Natural killer cell (primary cell): ENCODE measurements around the gene CKMT1A. TPM values are rescaled to one million over a fixed set of nuclear protein-coding genes. Genes with fewer than 3 reads are reported as not detected.
"Not testable (repeated sequence)": the region's sequence is repeated elsewhere in the genome, so short reads cannot be mapped to it uniquely, and the experiment has no call there.

Source experiments
- ATAC-seq, 3 donors: fragments of 150-1000 bp in 2 of 3; fragments of 200-7000 bp in 1 of 3; cut with Tn5 transposase; 1 replicate in 1 of 3; 2 replicates in 2 of 3; pipeline ENCODE4 v1.10.0; 2021; ENCODE audit warnings: mild to moderate bottlenecking in 2 of 3, moderate library complexity in 2 of 3
- DNase-seq, 2 donors: peaks; one replicate each; pipeline versions ENCODE4 v3.0.0 to v3.0.0-alpha.2; 2013 to 2021; ENCODE audit warnings: mixed read lengths in 1 of 2
- H3K27ac ChIP-seq: one replicate; pipeline ENCODE4 v1.5.1; 2013; ENCODE audit warnings: mild to moderate bottlenecking, low read length
- H3K27me3 ChIP-seq: one replicate; pipeline ENCODE4 v1.6.1; 2013; ENCODE audit warnings: low read length; ENCODE audit not compliant: control insufficient read depth, insufficient read depth
- H3K36me3 ChIP-seq: one replicate; pipeline ENCODE4 v1.6.1; 2013; ENCODE audit warnings: low read length; ENCODE audit not compliant: control insufficient read depth, insufficient read depth
- H3K4me1 ChIP-seq: one replicate; pipeline ENCODE4 v1.6.1; 2013; ENCODE audit warnings: low read length; ENCODE audit not compliant: control insufficient read depth, insufficient read depth
- H3K4me3 ChIP-seq: one replicate; pipeline ENCODE4 v1.5.1; 2013; ENCODE audit warnings: low read length
- H3K9me3 ChIP-seq: one replicate; pipeline ENCODE4 v1.6.1; 2013; ENCODE audit warnings: low read length; ENCODE audit not compliant: control insufficient read depth, insufficient read depth
- H3K27ac Mint-ChIP-seq, 2 donors: one replicate each; pipeline ENCODE4 v1.8.0; 2022; ENCODE audit warnings: mild to moderate bottlenecking in 2 of 2, mixed read lengths in 2 of 2, moderate library complexity in 1 of 2
- H3K27me3 Mint-ChIP-seq, 2 donors: one replicate each; pipeline ENCODE4 v1.8.0; 2022; ENCODE audit warnings: low read depth in 2 of 2, mixed read lengths in 2 of 2
- H3K36me3 Mint-ChIP-seq: one replicate; pipeline ENCODE4 v1.8.0; 2022; ENCODE audit warnings: mixed read lengths
- H3K4me1 Mint-ChIP-seq, 2 donors: one replicate each; pipeline ENCODE4 v1.8.0; 2022; ENCODE audit warnings: mixed read lengths in 2 of 2
- H3K4me3 Mint-ChIP-seq: one replicate; pipeline ENCODE4 v1.8.0; 2022; ENCODE audit warnings: mild to moderate bottlenecking, moderate library complexity, mixed read lengths
- H3K9me3 Mint-ChIP-seq, 2 donors: one replicate each; pipeline ENCODE4 v1.8.0; 2022; ENCODE audit warnings: mixed read lengths in 2 of 2
- WGBS: methylation state at CpG from one replicate; pipeline ENCODE4 v1.1.7; 2013; ENCODE audit warnings: missing lambda C conversion rate; ENCODE audit not compliant: insufficient coverage; 5-methylcytosine and 5-hydroxymethylcytosine counted together
- intact Hi-C: fragments of 100-400 bp; cut with micrococcal nuclease; formaldehyde crosslinking; loops from one replicate; pipeline ENCODE4 v1.14.2; 2022
- total RNA-seq, 4 donors: library from RNA; stranded (reverse); fragments of 120-200 nt in 1 of 4; gene quantifications; one replicate each; pipeline versions ENCODE4 v1.2.3 to v1.2.4, GENCODE V29; 2013 to 2022
- TF ChIP-seq, protein P1 (sequence below): fragments of 200-600 bp; IDR thresholded peaks from one replicate; pipeline ENCODE4 v1.8.0; 2022; ENCODE audit warnings: antibody characterized with exemption

CKMT1A gene
- total RNA-seq = not detected
- total RNA-seq (2013) = not detected

DNA sequence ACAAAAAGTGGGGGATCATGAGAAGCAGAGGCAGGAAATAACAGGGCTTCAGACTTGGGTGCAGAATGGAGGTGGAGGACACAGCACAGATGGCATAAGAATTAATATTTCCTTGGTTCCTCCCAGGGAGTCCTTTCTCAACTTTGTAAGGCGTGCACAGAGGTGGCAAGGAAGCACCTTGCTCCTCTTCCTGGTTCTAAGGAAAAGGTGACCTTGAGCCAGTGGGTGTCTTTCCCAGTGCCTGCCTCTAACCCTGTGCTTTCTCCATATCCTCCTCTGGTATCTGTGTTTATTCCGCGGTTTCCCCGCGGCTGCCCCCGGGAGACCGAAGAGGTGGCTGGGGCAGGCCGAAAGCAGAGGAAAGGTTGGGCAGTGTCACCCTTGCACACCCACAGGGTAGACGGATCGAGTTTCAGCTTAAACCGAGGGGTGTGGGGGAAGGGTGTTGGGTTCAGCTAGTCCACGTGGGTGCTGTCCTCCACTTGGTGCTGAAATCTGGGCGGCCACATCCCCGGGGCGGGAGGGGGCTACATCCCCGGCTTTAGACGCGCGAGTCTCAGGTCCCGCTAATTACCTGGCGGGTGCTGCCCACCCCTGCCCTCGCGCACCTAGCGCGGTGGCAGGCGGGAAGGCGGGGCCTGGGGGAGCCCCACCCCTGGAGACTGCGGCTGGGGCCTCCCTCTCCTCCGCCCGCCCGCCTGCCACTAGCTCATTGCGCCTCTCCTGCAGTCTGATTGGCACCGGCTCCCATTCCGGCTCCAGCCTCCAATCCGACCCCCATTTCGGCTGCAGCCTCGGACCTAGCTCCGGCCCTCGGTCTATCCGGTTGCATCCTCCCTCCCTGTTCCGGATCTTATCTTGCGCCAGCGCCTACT lies at the start of gene CKMT1A:
Gene CKMT1A, plus strand, starts transcription at position 712 of the 875 bp plus-strand sequence. CDS start 192 bp downstream, outside the sequence.
- H3K4me3 ChIP-seq, DNase-seq, H3K9me3 ChIP-seq, H3K36me3 ChIP-seq, H3K27ac Mint-ChIP-seq, H3K27ac ChIP-seq, H3K4me1 ChIP-seq, H3K36me3 Mint-ChIP-seq, H3K9me3 Mint-ChIP-seq, H3K4me1 Mint-ChIP-seq, H3K4me3 Mint-ChIP-seq, H3K27me3 ChIP-seq, intact Hi-C loops: not testable (repeated sequence)
- peak in 2 of 3 donors; percentile 28 to 38 for ATAC-seq
- H3K27me3 Mint-ChIP-seq = peaks cover 12 to 16% of the 10 kb centered on the region in 2 donors
- no CpG with 5 or more reads among the region's 43 CpGs for WGBS

DNA sequence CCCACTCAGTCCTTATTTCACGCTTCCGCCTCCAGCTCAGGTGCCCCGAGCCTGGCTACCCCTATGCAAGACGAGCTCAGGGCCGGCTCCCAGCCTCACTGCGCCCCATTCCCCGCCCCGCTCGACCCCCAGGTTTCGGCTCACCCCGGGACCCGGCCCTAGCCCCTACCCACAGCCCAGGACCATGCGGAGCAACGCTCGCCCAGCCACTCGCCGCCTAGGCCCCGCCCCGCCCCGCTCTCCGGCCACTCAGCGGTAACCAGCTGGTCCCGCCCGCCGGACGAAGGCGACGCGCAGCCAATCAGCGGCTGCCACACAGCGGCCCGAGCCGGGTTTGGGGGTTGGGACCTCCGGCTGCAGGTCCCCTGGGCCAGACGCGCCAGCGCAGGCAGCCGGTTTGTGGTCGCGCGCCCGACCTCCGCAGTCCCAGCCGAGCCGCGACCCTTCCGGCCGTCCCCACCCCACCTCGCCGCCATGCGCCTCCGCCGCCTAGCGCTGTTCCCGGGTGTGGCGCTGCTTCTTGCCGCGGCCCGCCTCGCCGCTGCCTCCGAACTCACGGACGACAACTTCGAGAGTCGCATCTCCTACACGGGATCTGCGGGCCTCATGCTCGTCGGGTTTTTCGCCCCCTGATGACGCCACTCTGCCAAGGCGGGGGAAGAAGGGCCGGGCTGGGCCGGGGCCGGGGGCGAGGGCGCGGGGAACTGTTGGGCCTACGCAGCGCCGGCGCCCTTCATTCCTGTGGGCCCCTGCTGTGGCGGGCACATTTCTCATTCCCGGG lies 44.8 kb upstream of the CKMT1A start, which contains the start of gene CATSPER2:
Gene CATSPER2, minus strand, starts transcription at position 196 of the 781 bp plus-strand sequence. CDS start 783 bp downstream, outside the sequence.
- H3K36me3 ChIP-seq = peaks cover 2% of the 10 kb centered on the region
- H3K4me3 Mint-ChIP-seq = no peak within 1 kb of the TSS
- no peaks in the 10 kb centered on the region for H3K9me3 Mint-ChIP-seq
- H3K27ac ChIP-seq = no peak within 1 kb of the TSS
- H3K9me3 ChIP-seq = no peaks in the 10 kb centered on the region
- H3K4me1 Mint-ChIP-seq = no peaks in the 10 kb centered on the region
- H3K27ac Mint-ChIP-seq = no peak within 1 kb of the TSS
- no peak within 1 kb of the TSS for H3K4me3 ChIP-seq
- intact Hi-C loops = no loop called here
- no peaks in the 10 kb centered on the region for H3K27me3 ChIP-seq
- no peaks in the 10 kb centered on the region for H3K4me1 ChIP-seq
- WGBS = 96% methylated on average over 85 of the region's 85 CpGs
- ATAC-seq (peak; percentile 44 to 70 (median 66)), DNase-seq (no peak)
- H3K36me3 Mint-ChIP-seq = peaks cover 10% of the 10 kb centered on the region
- H3K27me3 Mint-ChIP-seq = no peaks in the 10 kb centered on the region
- TF ChIP-seq, protein P1, sequence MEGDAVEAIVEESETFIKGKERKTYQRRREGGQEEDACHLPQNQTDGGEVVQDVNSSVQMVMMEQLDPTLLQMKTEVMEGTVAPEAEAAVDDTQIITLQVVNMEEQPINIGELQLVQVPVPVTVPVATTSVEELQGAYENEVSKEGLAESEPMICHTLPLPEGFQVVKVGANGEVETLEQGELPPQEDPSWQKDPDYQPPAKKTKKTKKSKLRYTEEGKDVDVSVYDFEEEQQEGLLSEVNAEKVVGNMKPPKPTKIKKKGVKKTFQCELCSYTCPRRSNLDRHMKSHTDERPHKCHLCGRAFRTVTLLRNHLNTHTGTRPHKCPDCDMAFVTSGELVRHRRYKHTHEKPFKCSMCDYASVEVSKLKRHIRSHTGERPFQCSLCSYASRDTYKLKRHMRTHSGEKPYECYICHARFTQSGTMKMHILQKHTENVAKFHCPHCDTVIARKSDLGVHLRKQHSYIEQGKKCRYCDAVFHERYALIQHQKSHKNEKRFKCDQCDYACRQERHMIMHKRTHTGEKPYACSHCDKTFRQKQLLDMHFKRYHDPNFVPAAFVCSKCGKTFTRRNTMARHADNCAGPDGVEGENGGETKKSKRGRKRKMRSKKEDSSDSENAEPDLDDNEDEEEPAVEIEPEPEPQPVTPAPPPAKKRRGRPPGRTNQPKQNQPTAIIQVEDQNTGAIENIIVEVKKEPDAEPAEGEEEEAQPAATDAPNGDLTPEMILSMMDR = no peak

DNA sequence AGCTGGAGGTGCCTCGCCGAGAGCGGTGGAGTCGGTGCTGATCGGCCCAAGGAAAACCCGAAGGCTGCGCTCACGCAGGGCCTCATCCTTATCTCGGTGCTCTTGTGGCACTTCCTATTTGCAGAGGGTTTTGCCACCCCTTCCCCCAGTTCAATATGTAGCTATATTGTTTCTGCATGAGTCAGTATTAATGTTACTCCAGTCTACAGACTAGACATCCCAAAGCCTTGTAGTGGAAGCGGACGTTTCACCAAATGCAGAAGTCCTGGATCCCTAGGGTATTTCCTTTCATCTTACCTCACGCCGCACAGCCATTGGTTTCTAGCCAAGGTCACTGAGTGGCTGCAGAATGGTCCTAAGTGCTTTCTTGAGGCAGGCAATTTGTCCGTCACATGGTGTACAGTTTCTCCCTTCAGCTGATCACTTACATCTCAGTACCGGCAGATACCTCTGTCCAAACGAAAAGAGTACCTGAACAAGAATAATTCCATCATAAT lies 44.2 kb upstream of the CKMT1A start:
- H3K4me1 ChIP-seq, H3K27ac ChIP-seq, H3K36me3 Mint-ChIP-seq, DNase-seq, H3K9me3 ChIP-seq, H3K4me3 ChIP-seq, H3K27me3 ChIP-seq, intact Hi-C loops, H3K4me1 Mint-ChIP-seq, H3K36me3 ChIP-seq, H3K27me3 Mint-ChIP-seq, H3K4me3 Mint-ChIP-seq, H3K27ac Mint-ChIP-seq, H3K9me3 Mint-ChIP-seq: not testable (repeated sequence)
- WGBS = 93% methylated on average over 16 of the region's 16 CpGs
- ATAC-seq = peak in 2 of 3 donors; percentile 59 to 80

DNA sequence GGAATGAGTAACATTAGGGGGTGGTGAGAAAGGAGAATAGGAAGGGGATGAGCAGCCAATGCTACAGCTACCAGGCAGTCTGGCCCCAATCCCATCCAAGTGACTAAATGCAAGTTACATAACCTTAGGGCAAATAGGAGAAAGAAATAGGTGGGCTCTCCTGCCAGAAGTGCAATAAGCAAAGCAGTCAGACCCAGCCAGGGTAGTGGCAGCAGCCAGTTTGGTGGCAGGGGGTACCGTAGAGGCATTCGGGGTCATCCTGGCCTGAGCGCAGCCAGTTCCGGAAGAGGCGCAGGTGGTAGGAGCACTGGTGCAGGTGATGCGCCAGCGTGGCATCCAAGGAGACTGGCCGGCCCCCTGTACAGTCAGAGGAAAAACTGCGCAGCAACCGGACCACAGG lies 33.9 kb upstream of the CKMT1A start:
- H3K4me1 Mint-ChIP-seq, H3K36me3 ChIP-seq, H3K27me3 Mint-ChIP-seq, DNase-seq, H3K36me3 Mint-ChIP-seq, H3K9me3 ChIP-seq, H3K4me3 ChIP-seq, H3K27ac ChIP-seq, H3K9me3 Mint-ChIP-seq, H3K4me1 ChIP-seq, H3K4me3 Mint-ChIP-seq, intact Hi-C loops, ATAC-seq, H3K27me3 ChIP-seq, H3K27ac Mint-ChIP-seq: not testable (repeated sequence)
- no CpG with 5 or more reads among the region's 10 CpGs for WGBS

DNA sequence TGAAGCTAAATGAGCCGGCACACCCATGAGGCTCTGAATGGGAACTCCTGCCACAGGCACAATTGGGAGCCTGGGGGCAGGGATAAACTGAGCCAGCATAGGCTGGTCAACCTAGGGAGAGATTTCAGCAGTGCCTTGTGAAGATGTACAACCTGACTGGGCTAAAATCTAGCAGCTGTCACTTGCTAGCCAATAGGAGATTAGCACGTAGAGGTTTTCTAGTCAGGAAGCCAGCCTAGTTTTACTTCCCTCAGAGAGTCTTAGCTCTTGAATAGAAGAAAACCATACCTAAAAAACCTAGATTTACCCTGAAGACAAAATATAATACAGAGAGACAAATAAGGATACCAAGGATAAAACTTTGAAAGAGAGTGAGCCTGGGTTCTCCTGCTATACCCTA lies 31.4 kb upstream of the CKMT1A start:
- H3K27me3 Mint-ChIP-seq, H3K27ac ChIP-seq, H3K36me3 Mint-ChIP-seq, H3K9me3 ChIP-seq, H3K4me3 ChIP-seq, ATAC-seq, intact Hi-C loops, H3K4me1 ChIP-seq, H3K4me1 Mint-ChIP-seq, H3K9me3 Mint-ChIP-seq, H3K27ac Mint-ChIP-seq, H3K27me3 ChIP-seq, DNase-seq, H3K36me3 ChIP-seq, H3K4me3 Mint-ChIP-seq: not testable (repeated sequence)
- no CpG with 5 or more reads among the region's 2 CpGs for WGBS

DNA sequence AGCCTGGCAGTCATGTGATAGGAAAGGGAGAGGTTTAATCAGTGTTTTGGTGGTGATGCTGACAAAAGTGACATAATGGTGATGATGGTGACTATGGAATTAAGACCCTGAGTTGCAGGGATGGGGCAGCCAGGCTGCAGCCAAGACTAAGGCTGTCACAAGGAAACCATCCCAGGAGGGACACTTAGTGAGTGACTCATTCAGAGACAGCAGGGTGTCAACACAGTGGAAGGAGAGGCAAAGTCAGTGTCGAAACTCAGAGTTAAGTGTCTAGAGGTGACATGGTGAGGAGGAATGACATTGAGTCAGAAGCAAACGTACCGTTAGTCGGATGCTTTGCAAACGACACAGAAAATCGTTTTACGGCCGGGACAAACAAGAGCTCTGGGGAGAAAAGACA lies 30.3 kb upstream of the CKMT1A start:
- ATAC-seq, H3K9me3 Mint-ChIP-seq, H3K36me3 ChIP-seq, H3K4me1 ChIP-seq, H3K4me3 Mint-ChIP-seq, intact Hi-C loops, H3K4me3 ChIP-seq, H3K9me3 ChIP-seq, H3K27ac Mint-ChIP-seq, H3K36me3 Mint-ChIP-seq, H3K27me3 ChIP-seq, H3K4me1 Mint-ChIP-seq, DNase-seq, H3K27me3 Mint-ChIP-seq, H3K27ac ChIP-seq: not testable (repeated sequence)
- no CpG with 5 or more reads among the region's 8 CpGs for WGBS

DNA sequence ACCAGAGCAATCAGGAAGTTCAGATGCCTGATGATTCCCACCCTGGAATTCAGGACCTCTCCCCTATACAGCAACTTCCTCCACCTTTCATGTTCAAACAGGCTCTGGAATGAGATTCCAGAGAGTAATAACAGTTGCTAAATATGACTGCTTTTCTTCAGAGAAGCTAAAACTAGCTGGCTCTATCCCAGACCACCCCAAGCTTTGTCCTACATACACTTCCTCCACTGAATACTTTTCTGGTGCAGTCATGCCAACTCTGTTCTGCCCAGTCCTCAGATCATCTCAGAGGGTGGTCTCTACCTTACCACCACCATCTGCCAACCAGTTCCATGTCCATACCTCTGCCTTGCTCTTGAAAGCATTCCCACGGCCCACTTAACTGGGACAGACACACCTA lies 27.5 kb upstream of the CKMT1A start:
- H3K9me3 Mint-ChIP-seq, H3K27ac ChIP-seq, H3K27me3 Mint-ChIP-seq, H3K4me3 ChIP-seq, H3K36me3 Mint-ChIP-seq, H3K9me3 ChIP-seq, intact Hi-C loops, ATAC-seq, H3K27ac Mint-ChIP-seq, H3K36me3 ChIP-seq, DNase-seq, H3K27me3 ChIP-seq, H3K4me1 Mint-ChIP-seq, H3K4me1 ChIP-seq, H3K4me3 Mint-ChIP-seq: not testable (repeated sequence)
- no CpG with 5 or more reads among the region's 1 CpG for WGBS
